Astrocyte (in vitro differentiated cells and primary cell): Measurements from ENCODE around the gene HOXB2. TPM values are rescaled to one million over a fixed set of nuclear protein-coding genes. Genes with fewer than 3 reads are reported as not detected.

Experiments
- DNase-seq: peaks from one replicate; pipeline ENCODE4 v3.0.0-alpha.2; 2010; ENCODE audit warnings: low read depth
- FAIRE-seq: peaks from 2 replicates; lab custom pipeline; 2011; peaks lifted over from hg19 to GRCh38; lab: Jason Lieb, UNC
- H2AFZ ChIP-seq: 2 replicates; pipeline ENCODE4 v1.6.0; 2012; ENCODE audit warnings: low read depth, low read length, inconsistent platforms
- H3K27ac ChIP-seq: 2 replicates; pipeline ENCODE4 v1.5.1; 2011; ENCODE audit warnings: low read depth, low read length, inconsistent platforms
- H3K27me3 ChIP-seq: 2 replicates; pipeline ENCODE4 v1.6.0; 2011; ENCODE audit warnings: low read length, inconsistent platforms; ENCODE audit not compliant: insufficient read depth
- H3K36me3 ChIP-seq: 2 replicates; pipeline ENCODE4 v1.5.1; 2011; ENCODE audit warnings: low read length, inconsistent platforms; ENCODE audit not compliant: insufficient read depth
- H3K4me1 ChIP-seq: 2 replicates; pipeline ENCODE4 v1.5.1; 2011; ENCODE audit warnings: low read length, inconsistent platforms; ENCODE audit not compliant: insufficient read depth
- H3K4me2 ChIP-seq: 2 replicates; pipeline ENCODE4 v1.6.0; 2012; ENCODE audit warnings: low read length, inconsistent platforms
- H3K4me3 ChIP-seq: 2 replicates; pipeline ENCODE4 v1.5.1; 2011; ENCODE audit warnings: low read depth, mild to moderate bottlenecking, low read length, inconsistent platforms; ENCODE audit not compliant: insufficient read depth
- H3K79me2 ChIP-seq: 2 replicates; pipeline ENCODE4 v1.6.0; 2012; ENCODE audit warnings: mild to moderate bottlenecking, low read length, inconsistent platforms; ENCODE audit not compliant: insufficient read depth
- H3K9ac ChIP-seq: 2 replicates; pipeline ENCODE4 v1.6.0; 2012; ENCODE audit warnings: mild to moderate bottlenecking, low read length, inconsistent platforms
- H3K9me3 ChIP-seq: 2 replicates; pipeline ENCODE4 v1.5.1; 2012; ENCODE audit warnings: low read depth, mild to moderate bottlenecking, low read length, inconsistent platforms; ENCODE audit not compliant: insufficient read depth
- H4K20me1 ChIP-seq: 2 replicates; pipeline ENCODE4 v1.6.0; 2012; ENCODE audit warnings: low read length, inconsistent platforms; ENCODE audit not compliant: insufficient read depth
- H3K27ac Mint-ChIP-seq: one replicate; pipeline ENCODE4 v1.8.0; 2021; ENCODE audit warnings: mild to moderate bottlenecking, mixed read lengths; ENCODE audit not compliant: unreplicated experiment
- H3K27me3 Mint-ChIP-seq: one replicate; pipeline ENCODE4 v1.8.0; 2021; ENCODE audit warnings: low read depth, mixed read lengths; ENCODE audit not compliant: unreplicated experiment
- H3K36me3 Mint-ChIP-seq: one replicate; pipeline ENCODE4 v1.8.0; 2021; ENCODE audit warnings: low read depth, mixed read lengths; ENCODE audit not compliant: unreplicated experiment
- H3K4me1 Mint-ChIP-seq: one replicate; pipeline ENCODE4 v1.8.0; 2021; ENCODE audit warnings: low read depth, mixed read lengths; ENCODE audit not compliant: unreplicated experiment
- H3K4me3 Mint-ChIP-seq: one replicate; pipeline ENCODE4 v1.8.0; 2021; ENCODE audit warnings: mild to moderate bottlenecking, moderate library complexity, mixed read lengths; ENCODE audit not compliant: unreplicated experiment
- H3K9me3 Mint-ChIP-seq: one replicate; pipeline ENCODE4 v1.8.0; 2021; ENCODE audit warnings: mild to moderate bottlenecking, mixed read lengths; ENCODE audit not compliant: unreplicated experiment
- EZH2 ChIP-seq: IDR thresholded peaks from 2 replicates; pipeline ENCODE4 v1.6.1; 2012; ENCODE audit warnings: mild to moderate bottlenecking, low read length, inconsistent platforms; ENCODE audit not compliant: insufficient read depth
- total RNA-seq: library from RNA; stranded (reverse); gene quantifications from 2 replicates; pipeline ENCODE4 v1.2.1, GENCODE V29; 2021
- TF ChIP-seq, protein P1 (sequence below): IDR thresholded peaks from 2 replicates; pipeline ENCODE4 v1.5.1; 2011; ENCODE audit warnings: low read depth, mild to moderate bottlenecking, inconsistent platforms, low read length, moderate library complexity; ENCODE audit not compliant: insufficient read depth

Gene HOXB2
- total RNA-seq, 1 donor from 2014 or later, result 0.41 TPM

DNA sequence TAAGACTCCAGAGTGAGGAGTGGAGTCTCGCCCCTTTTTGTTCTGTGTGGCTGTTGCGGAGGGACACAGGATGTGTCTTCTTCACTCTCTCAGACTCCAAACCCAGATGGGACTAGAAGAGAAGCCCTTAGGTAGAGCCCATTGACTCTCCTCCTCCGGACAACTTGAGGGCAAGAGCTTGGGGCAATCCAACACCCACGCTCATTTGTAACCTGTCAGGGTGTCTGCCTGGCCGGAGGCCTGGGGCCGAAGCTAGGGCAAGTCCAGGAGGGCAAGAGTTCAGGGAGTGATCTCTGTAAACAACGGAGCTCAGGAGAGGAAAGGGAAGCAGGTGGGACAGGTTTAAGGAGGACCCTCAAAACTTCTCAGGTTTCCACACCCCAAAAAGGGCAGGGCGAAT, 12.6 kb downstream of the HOXB2 start:
- H3K4me3 ChIP-seq, result no peak overlapping the region
- H3K9me3 ChIP-seq, result no peaks in the 10 kb centered on the region
- Mint-ChIP-seq H3K27ac (no peak overlapping the region), H3K4me3 (no peak overlapping the region), H3K4me1 (no peaks in the 10 kb centered on the region), H3K27me3 (peaks cover 85% of the 10 kb centered on the region), H3K36me3 (peaks cover 2% of the 10 kb centered on the region), H3K9me3 (peaks cover 7% of the 10 kb centered on the region)
- H3K27me3 ChIP-seq, result peaks cover 25% of the 10 kb centered on the region
- no peak overlapping the region for H2AFZ ChIP-seq
- H4K20me1 ChIP-seq, result no peaks in the 10 kb centered on the region
- no peak for FAIRE-seq
- no peak for TF ChIP-seq EZH2
- TF ChIP-seq, protein P1, sequence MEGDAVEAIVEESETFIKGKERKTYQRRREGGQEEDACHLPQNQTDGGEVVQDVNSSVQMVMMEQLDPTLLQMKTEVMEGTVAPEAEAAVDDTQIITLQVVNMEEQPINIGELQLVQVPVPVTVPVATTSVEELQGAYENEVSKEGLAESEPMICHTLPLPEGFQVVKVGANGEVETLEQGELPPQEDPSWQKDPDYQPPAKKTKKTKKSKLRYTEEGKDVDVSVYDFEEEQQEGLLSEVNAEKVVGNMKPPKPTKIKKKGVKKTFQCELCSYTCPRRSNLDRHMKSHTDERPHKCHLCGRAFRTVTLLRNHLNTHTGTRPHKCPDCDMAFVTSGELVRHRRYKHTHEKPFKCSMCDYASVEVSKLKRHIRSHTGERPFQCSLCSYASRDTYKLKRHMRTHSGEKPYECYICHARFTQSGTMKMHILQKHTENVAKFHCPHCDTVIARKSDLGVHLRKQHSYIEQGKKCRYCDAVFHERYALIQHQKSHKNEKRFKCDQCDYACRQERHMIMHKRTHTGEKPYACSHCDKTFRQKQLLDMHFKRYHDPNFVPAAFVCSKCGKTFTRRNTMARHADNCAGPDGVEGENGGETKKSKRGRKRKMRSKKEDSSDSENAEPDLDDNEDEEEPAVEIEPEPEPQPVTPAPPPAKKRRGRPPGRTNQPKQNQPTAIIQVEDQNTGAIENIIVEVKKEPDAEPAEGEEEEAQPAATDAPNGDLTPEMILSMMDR, result no peak
- H3K4me1 ChIP-seq, result peaks cover 4% of the 10 kb centered on the region
- H3K4me2 ChIP-seq, result no peak overlapping the region
- H3K36me3 ChIP-seq, result no peaks in the 10 kb centered on the region
- H3K79me2 ChIP-seq, result no peaks in the 10 kb centered on the region
- H3K27ac ChIP-seq, result no peak overlapping the region
- DNase-seq, result no peak
- no peak overlapping the region for H3K9ac ChIP-seq

DNA sequence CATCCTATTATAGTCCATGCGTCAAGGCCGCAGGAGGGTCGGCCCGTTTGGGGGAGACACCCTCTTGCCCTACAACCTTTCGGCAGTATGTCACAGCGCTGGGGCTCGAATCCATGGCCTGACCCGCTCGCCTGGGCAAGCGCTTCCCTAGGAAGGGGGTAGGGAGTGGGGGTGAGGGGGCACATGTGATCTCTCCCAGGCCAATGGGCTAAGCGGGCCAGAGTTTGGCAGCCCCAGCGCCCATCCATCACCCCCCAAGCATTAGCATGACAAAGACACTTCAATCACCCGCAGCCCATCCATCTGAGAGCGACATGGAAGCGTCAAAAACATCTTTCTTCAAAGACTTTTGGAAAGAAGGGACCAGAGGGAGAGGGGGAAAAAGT, 14.0 kb downstream of the HOXB2 start, which contains the start of gene HOXB1:
Gene HOXB1 (minus strand): TSS at position 125 of the 386 bp plus-strand sequence. CDS start 107 bp downstream, at position 18.
- no peak within 1 kb of the TSS for H2AFZ ChIP-seq
- no peaks in the 10 kb centered on the region for H3K36me3 ChIP-seq
- no peaks in the 10 kb centered on the region for H3K9me3 ChIP-seq
- FAIRE-seq (no peak), DNase-seq (no peak)
- no peak within 1 kb of the TSS for H3K27ac ChIP-seq
- H3K4me3 ChIP-seq, result no peak within 1 kb of the TSS
- peaks cover 4% of the 10 kb centered on the region for H3K4me1 ChIP-seq
- Mint-ChIP-seq H3K36me3 (peaks cover 3% of the 10 kb centered on the region), H3K9me3 (peaks cover 7% of the 10 kb centered on the region), H3K4me1 (no peaks in the 10 kb centered on the region), H3K4me3 (no peak within 1 kb of the TSS), H3K27ac (no peak within 1 kb of the TSS), H3K27me3 (peaks cover 86% of the 10 kb centered on the region)
- H3K79me2 ChIP-seq, result no peaks in the 10 kb centered on the region
- H3K27me3 ChIP-seq, result peaks cover 36% of the 10 kb centered on the region
- no peak within 1 kb of the TSS for H3K4me2 ChIP-seq
- TF ChIP-seq EZH2, result no peak
- TF ChIP-seq, protein P1, result no peak
- H3K9ac ChIP-seq, result no peak within 1 kb of the TSS
- H4K20me1 ChIP-seq, result no peaks in the 10 kb centered on the region

DNA sequence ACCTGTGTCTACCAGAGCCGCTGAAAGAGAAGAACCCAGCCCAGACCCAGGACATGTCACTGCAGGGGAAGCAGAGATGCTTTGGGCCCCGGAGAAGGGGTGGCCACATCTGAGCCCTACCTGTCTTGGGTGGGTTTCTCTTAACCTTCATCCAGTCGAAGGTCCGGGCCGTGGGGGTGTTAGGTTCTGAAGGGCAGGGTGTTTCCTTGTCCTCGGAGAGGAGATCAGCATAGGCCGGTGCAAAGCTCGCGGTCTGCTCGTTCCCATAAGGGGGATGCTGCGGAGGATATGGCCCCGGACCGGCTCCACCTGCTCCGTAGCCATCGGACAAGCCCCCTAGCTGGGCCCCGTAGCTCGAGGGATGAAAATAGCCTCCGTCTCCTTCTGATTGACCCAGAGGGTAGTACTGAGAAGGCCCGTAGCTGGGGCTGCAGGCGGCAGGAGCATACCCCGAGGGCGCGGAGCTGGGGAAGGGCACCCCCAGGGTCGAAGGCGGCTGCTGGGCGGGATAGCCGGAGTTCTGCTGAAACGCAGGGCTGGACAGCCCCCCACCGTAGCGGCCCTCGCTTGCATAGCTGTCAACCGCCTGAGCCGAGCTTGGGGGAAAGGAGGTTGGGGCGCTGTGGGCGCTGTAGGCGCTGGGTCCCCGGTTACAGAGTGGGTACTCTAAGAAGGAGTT, 14.6 kb downstream of the HOXB2 start:
- H3K4me1 ChIP-seq, result peaks cover 4% of the 10 kb centered on the region
- H3K9me3 ChIP-seq, result no peaks in the 10 kb centered on the region
- H3K27me3 Mint-ChIP-seq, result peaks cover 86% of the 10 kb centered on the region
- no peak overlapping the region for H3K9ac ChIP-seq
- H3K9me3 Mint-ChIP-seq, result peaks cover 7% of the 10 kb centered on the region
- no peaks in the 10 kb centered on the region for H3K79me2 ChIP-seq
- H3K36me3 Mint-ChIP-seq, result peaks cover 3% of the 10 kb centered on the region
- H3K27ac Mint-ChIP-seq, result no peak overlapping the region
- DNase-seq (no peak), FAIRE-seq (no peak)
- no peaks in the 10 kb centered on the region for H3K4me1 Mint-ChIP-seq
- H4K20me1 ChIP-seq, result no peaks in the 10 kb centered on the region
- H3K36me3 ChIP-seq, result no peaks in the 10 kb centered on the region
- H3K27me3 ChIP-seq, result peaks cover 38% of the 10 kb centered on the region
- no peak overlapping the region for H2AFZ ChIP-seq
- H3K4me3 Mint-ChIP-seq, result no peak overlapping the region
- H3K4me3 ChIP-seq, result no peak overlapping the region
- no peak overlapping the region for H3K27ac ChIP-seq
- no peak overlapping the region for H3K4me2 ChIP-seq
- TF ChIP-seq EZH2, result peak; percentile 52
- TF ChIP-seq, protein P1, result no peak
